CD4-positive, alpha-beta T cell (primary cell): ENCODE results near the gene FMNL2. TPM values are rescaled to one million over a fixed set of nuclear protein-coding genes. Genes with fewer than 3 reads are reported as not detected.

Source experiments
- ATAC-seq: fragments of 200-7000 bp; cut with Tn5 transposase; one replicate; pipeline ENCODE4 v1.10.0; 2022; ENCODE audit warnings: mild to moderate bottlenecking; ENCODE audit not compliant: poor library complexity
- CTCF ChIA-PET: fragments of 350-600 bp; sonication (Branson Sonifier 250); formaldehyde crosslinking; loops from one replicate; lab custom pipeline; 2021; ENCODE audit warnings: antibody characterized with exemption, inconsistent platforms; lab: Charles Lee
- POLR2A ChIA-PET: fragments of 350-600 bp; sonication (Branson Sonifier 250); formaldehyde crosslinking; loops from one replicate; lab custom pipeline; 2021; ENCODE audit warnings: antibody characterized with exemption, inconsistent platforms; lab: Charles Lee
- DNase-seq, 14 experiments: peaks; one replicate each; pipeline ENCODE4 v3.0.0-alpha.2; 2013 to 2020; ENCODE audit warnings: mixed read lengths in 2 of 14
- H3K27ac ChIP-seq, 2 donors: one replicate each; pipeline versions ENCODE4 v1.5.1 to v1.7.0; 2013; ENCODE audit warnings: low read length in 2 of 2, low read depth in 1 of 2, mild to moderate bottlenecking in 1 of 2
- H3K27me3 ChIP-seq, 2 experiments: 1 replicate in 1 of 2; 2 replicates in 1 of 2; pipeline versions ENCODE4 v1.6.1 to v1.7.0; 2013; ENCODE audit warnings: low read length in 2 of 2, control low read depth in 1 of 2, mild to moderate bottlenecking in 1 of 2, moderate library complexity in 1 of 2; ENCODE audit not compliant: insufficient read depth in 2 of 2, control insufficient read depth in 1 of 2
- H3K36me3 ChIP-seq: one replicate; pipeline ENCODE4 v1.6.1; 2013; ENCODE audit warnings: low read length, control low read depth; ENCODE audit not compliant: insufficient read depth
- H3K4me1 ChIP-seq: one replicate; pipeline ENCODE4 v1.6.1; 2013; ENCODE audit warnings: low read length, control low read depth; ENCODE audit not compliant: insufficient read depth
- H3K4me3 ChIP-seq: one replicate; pipeline ENCODE4 v1.5.1; 2013; ENCODE audit warnings: mild to moderate bottlenecking, low read length, moderate library complexity
- H3K9me3 ChIP-seq, 2 experiments: 1 replicate in 1 of 2; 2 replicates in 1 of 2; pipeline versions ENCODE4 v1.6.1 to v1.7.0; 2013; ENCODE audit warnings: low read length in 2 of 2, mild to moderate bottlenecking in 2 of 2, control low read depth in 1 of 2, moderate library complexity in 1 of 2; ENCODE audit not compliant: control insufficient read depth in 1 of 2, insufficient read depth in 1 of 2
- H3K27ac Mint-ChIP-seq: one replicate; pipeline ENCODE4 v1.8.0; 2020; ENCODE audit warnings: mixed read lengths
- H3K27me3 Mint-ChIP-seq: one replicate; pipeline ENCODE4 v1.8.0; 2021; ENCODE audit warnings: mixed read lengths
- H3K36me3 Mint-ChIP-seq: one replicate; pipeline ENCODE4 v1.8.0; 2021; ENCODE audit warnings: low read depth, mixed read lengths
- H3K4me1 Mint-ChIP-seq: one replicate; pipeline ENCODE4 v1.8.0; 2021; ENCODE audit warnings: low read depth, mixed read lengths
- H3K4me3 Mint-ChIP-seq: one replicate; pipeline ENCODE4 v1.8.0; 2020; ENCODE audit warnings: mild to moderate bottlenecking, mixed read lengths
- H3K9me3 Mint-ChIP-seq: one replicate; pipeline ENCODE4 v1.8.0; 2020; ENCODE audit warnings: mixed read lengths
- CTCF ChIP-seq: fragments of 200-600 bp; IDR thresholded peaks from one replicate; pipeline ENCODE4 v1.8.0; 2022; ENCODE audit warnings: antibody characterized with exemption, mild to moderate bottlenecking
- intact Hi-C, 2 experiments: fragments of 100-400 bp; cut with DNase I in 1 of 2; cut with micrococcal nuclease in 1 of 2; formaldehyde crosslinking; loops; one replicate each; pipeline versions ENCODE4 v1.15.1 to v1.9.0; 2023 to 2025; cut with DNase I, micrococcal nuclease
- total RNA-seq, 174 experiments: library from RNA in 2 of 174; stranded (reverse) in 2 of 174; gene quantifications; one replicate each; pipeline ENCODE4 v1.2.3 and lab custom pipeline; 2021 to 2026

Gene FMNL2
- total RNA-seq, 2 experiments from 2014 or later, result 0.30 to 0.31 TPM

- Histone ChIP-seq H3K36me3 (no peaks in the 10 kb centered on the region), H3K27me3 (peaks cover 0 to 5% of the 10 kb centered on the region in 2 experiments), H3K4me3 (no peak overlapping the region), H3K27ac (no peak overlapping the region), H3K4me1 (no peaks in the 10 kb centered on the region), H3K9me3 (no peaks in the 10 kb centered on the region)
- ChIA-PET POLR2A (no interaction called here), CTCF (interaction anchor here (0.7 kb wide), 1 partner anchor 15 kb away, joined by 3 read pairs; no protein-coding TSS in a partner anchor)
- intact Hi-C loops, result no loop called here
- DNase-seq (no peak), ATAC-seq (no peak)
- H3K36me3 Mint-ChIP-seq, result no peaks in the 10 kb centered on the region
- H3K4me3 Mint-ChIP-seq, result no peak overlapping the region
- no peaks in the 10 kb centered on the region for H3K9me3 Mint-ChIP-seq
- no peaks in the 10 kb centered on the region for H3K4me1 Mint-ChIP-seq
- no peak overlapping the region for H3K27ac Mint-ChIP-seq
- TF ChIP-seq CTCF, result no peak
- H3K27me3 Mint-ChIP-seq, result peaks cover 18% of the 10 kb centered on the region
Observed at GRCh38 chr2:152446213-152446612, 111.2 kb downstream of the FMNL2 start.

GRCh38 chr2:152447897-152448296 is 112.9 kb downstream of the FMNL2 start:
- H3K4me1 ChIP-seq, result no peaks in the 10 kb centered on the region
- peaks cover 0 to 5% of the 10 kb centered on the region in 2 experiments for H3K27me3 ChIP-seq
- intact Hi-C loops, result no loop called here
- Mint-ChIP-seq H3K4me1 (no peaks in the 10 kb centered on the region), H3K27ac (no peak overlapping the region), H3K9me3 (no peaks in the 10 kb centered on the region), H3K4me3 (no peak overlapping the region), H3K36me3 (no peaks in the 10 kb centered on the region), H3K27me3 (peaks cover 18% of the 10 kb centered on the region)
- ATAC-seq (no peak), DNase-seq (no peak)
- H3K27ac ChIP-seq, result no peak overlapping the region
- no peak for TF ChIP-seq CTCF
- ChIA-PET CTCF (no interaction called here), POLR2A (no interaction called here)
- H3K36me3 ChIP-seq, result no peaks in the 10 kb centered on the region
- no peaks in the 10 kb centered on the region for H3K9me3 ChIP-seq
- H3K4me3 ChIP-seq, result no peak overlapping the region

- Mint-ChIP-seq H3K27me3 (peaks cover 18% of the 10 kb centered on the region), H3K4me1 (no peaks in the 10 kb centered on the region), H3K27ac (no peak overlapping the region), H3K36me3 (no peaks in the 10 kb centered on the region), H3K9me3 (no peaks in the 10 kb centered on the region), H3K4me3 (no peak overlapping the region)
- ChIA-PET CTCF (no interaction called here), POLR2A (no interaction called here)
- H3K27ac ChIP-seq, result no peak overlapping the region
- intact Hi-C loops, result no loop called here
- H3K4me1 ChIP-seq, result no peaks in the 10 kb centered on the region
- TF ChIP-seq CTCF, result no peak
- DNase-seq, result no peak
- no peak overlapping the region for H3K4me3 ChIP-seq
- no peak for ATAC-seq
- H3K9me3 ChIP-seq, result no peaks in the 10 kb centered on the region
- peaks cover 0 to 5% of the 10 kb centered on the region in 2 experiments for H3K27me3 ChIP-seq
- no peaks in the 10 kb centered on the region for H3K36me3 ChIP-seq
Observed at GRCh38 chr2:152448606-152449005, 113.6 kb downstream of the FMNL2 start.
